Measurements from ENCODE around the gene HPS4.
A peak's percentile ranks its signal among the peaks of the same experiment; 100 is the strongest.

HPS4 gene

GRCh38 chr22:26481694-26482093 is 1.9 kb downstream of the HPS4 start:
- peaks cover 37% of the 10 kb centered on the region for H3F3A ChIP-seq (ENCODE audit: control insufficient read depth, insufficient read depth)
- peak overlapping the region; percentile 97 for H3K4me3 ChIP-seq (ENCODE audit: low read length)
- no peaks in the 10 kb centered on the region for H3K27me3 ChIP-seq (ENCODE audit: control insufficient read depth, low read length)
- H3K79me2 ChIP-seq (ENCODE audit: control insufficient read depth, low read length): peaks cover 99% of the 10 kb centered on the region
- no peaks in the 10 kb centered on the region for H4K20me1 ChIP-seq (ENCODE audit: control insufficient read depth, insufficient read depth, low read depth, low read length)
- peak overlapping the region; percentile 98 for H3K27ac ChIP-seq (ENCODE audit: low read depth, low read length)
- peaks cover 82% of the 10 kb centered on the region for H3K36me3 ChIP-seq (ENCODE audit: control insufficient read depth, low read length)
- no peak for TF ChIP-seq EZH2phosphoT487 (IDR thresholded peaks at IDR 0.05; ENCODE audit: borderline replicate concordance, low read length)
- TF ChIP-seq, protein P1, sequence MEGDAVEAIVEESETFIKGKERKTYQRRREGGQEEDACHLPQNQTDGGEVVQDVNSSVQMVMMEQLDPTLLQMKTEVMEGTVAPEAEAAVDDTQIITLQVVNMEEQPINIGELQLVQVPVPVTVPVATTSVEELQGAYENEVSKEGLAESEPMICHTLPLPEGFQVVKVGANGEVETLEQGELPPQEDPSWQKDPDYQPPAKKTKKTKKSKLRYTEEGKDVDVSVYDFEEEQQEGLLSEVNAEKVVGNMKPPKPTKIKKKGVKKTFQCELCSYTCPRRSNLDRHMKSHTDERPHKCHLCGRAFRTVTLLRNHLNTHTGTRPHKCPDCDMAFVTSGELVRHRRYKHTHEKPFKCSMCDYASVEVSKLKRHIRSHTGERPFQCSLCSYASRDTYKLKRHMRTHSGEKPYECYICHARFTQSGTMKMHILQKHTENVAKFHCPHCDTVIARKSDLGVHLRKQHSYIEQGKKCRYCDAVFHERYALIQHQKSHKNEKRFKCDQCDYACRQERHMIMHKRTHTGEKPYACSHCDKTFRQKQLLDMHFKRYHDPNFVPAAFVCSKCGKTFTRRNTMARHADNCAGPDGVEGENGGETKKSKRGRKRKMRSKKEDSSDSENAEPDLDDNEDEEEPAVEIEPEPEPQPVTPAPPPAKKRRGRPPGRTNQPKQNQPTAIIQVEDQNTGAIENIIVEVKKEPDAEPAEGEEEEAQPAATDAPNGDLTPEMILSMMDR (IDR thresholded peaks at IDR 0.05; ENCODE audit: low read depth, low read length, poor library complexity, severe bottlenecking): no peak
- H3K4me2 ChIP-seq (ENCODE audit: low read length): peak overlapping the region; percentile 98
- H3K4me1 ChIP-seq (ENCODE audit: control insufficient read depth, low read length): peaks cover 86% of the 10 kb centered on the region
- no peaks in the 10 kb centered on the region for H3K9me3 ChIP-seq (ENCODE audit: control insufficient read depth, insufficient read depth, low read length)
- H3K9me2 ChIP-seq (replicated peaks; ENCODE audit: control insufficient read depth, low read length): no peaks in the 10 kb centered on the region

DNA sequence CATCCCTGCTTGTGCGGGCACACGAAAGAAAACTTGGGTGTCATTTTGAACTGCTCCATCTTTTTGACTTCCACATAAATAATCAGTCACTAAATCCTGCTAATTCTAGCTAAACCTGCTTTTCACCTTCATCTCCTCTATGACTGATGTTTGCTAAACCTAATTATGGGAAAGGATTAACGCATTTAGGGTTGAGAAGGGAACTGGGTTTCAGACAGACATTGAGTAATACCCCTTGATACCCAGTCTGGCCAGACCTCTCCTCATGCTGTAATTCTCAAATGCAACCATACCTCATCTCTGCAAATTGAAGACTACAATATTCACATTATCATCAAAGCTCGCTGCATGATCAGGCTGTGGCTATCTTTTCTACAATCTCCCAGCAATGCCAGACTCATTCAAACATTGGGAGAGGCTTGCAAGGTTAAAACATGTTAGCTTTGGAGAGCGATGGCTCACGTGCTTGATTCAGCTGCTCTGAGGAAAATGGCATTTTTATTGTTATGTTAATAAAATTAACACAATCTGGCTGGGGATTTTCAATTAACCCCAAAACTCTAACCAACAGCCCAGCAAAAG is 2.4 kb downstream of the HPS4 start:
- H3K9me3 ChIP-seq (ENCODE audit: control insufficient read depth, insufficient read depth, low read length): no peaks in the 10 kb centered on the region
- H3K4me2 ChIP-seq (ENCODE audit: low read length): peak overlapping the region; percentile 98
- H3K27me3 ChIP-seq (ENCODE audit: control insufficient read depth, low read length): no peaks in the 10 kb centered on the region
- H3K36me3 ChIP-seq (ENCODE audit: control insufficient read depth, low read length): peaks cover 82% of the 10 kb centered on the region
- TF ChIP-seq EZH2phosphoT487 (IDR thresholded peaks at IDR 0.05; ENCODE audit: borderline replicate concordance, low read length): no peak
- TF ChIP-seq, protein P1 (IDR thresholded peaks at IDR 0.05; ENCODE audit: low read depth, low read length, poor library complexity, severe bottlenecking): no peak
- H3K4me3 ChIP-seq (ENCODE audit: low read length): peak overlapping the region; percentile 97
- peaks cover 99% of the 10 kb centered on the region for H3K79me2 ChIP-seq (ENCODE audit: control insufficient read depth, low read length)
- no peaks in the 10 kb centered on the region for H4K20me1 ChIP-seq (ENCODE audit: control insufficient read depth, insufficient read depth, low read depth, low read length)
- peak overlapping the region; percentile 98 for H3K27ac ChIP-seq (ENCODE audit: low read depth, low read length)
- peaks cover 37% of the 10 kb centered on the region for H3F3A ChIP-seq (ENCODE audit: control insufficient read depth, insufficient read depth)
- H3K9me2 ChIP-seq (replicated peaks; ENCODE audit: control insufficient read depth, low read length): no peaks in the 10 kb centered on the region
- peaks cover 84% of the 10 kb centered on the region for H3K4me1 ChIP-seq (ENCODE audit: control insufficient read depth, low read length)

DNA sequence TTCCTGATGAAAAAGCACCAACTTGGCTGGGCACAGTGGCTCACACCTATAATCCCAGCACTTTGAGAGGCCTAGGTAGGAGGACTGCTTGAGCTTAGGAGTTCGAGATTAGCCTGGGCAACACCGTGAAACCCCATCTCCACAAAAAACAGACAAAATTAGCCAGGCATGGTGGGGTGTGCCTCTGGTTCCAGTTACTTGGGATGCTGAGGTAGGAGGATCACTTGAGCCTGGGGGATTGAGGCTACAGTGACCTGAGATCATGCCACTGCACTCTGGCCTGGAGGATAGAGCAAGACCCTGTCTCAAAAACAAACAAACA is 3.0 kb downstream of the HPS4 start:
- TF ChIP-seq, protein P1 (IDR thresholded peaks at IDR 0.05; ENCODE audit: low read depth, low read length, poor library complexity, severe bottlenecking): no peak
- no peak for TF ChIP-seq EZH2phosphoT487 (IDR thresholded peaks at IDR 0.05; ENCODE audit: borderline replicate concordance, low read length)
- H3K27me3 ChIP-seq (ENCODE audit: control insufficient read depth, low read length): no peaks in the 10 kb centered on the region
- H3K36me3 ChIP-seq (ENCODE audit: control insufficient read depth, low read length): peaks cover 78% of the 10 kb centered on the region
- H3K4me3 ChIP-seq (ENCODE audit: low read length): peak overlapping the region; percentile 97
- peak overlapping the region; percentile 98 for H3K27ac ChIP-seq (ENCODE audit: low read depth, low read length)
- H3K79me2 ChIP-seq (ENCODE audit: control insufficient read depth, low read length): peaks cover 99% of the 10 kb centered on the region
- no peaks in the 10 kb centered on the region for H3K9me2 ChIP-seq (replicated peaks; ENCODE audit: control insufficient read depth, low read length)
- H3K9me3 ChIP-seq (ENCODE audit: control insufficient read depth, insufficient read depth, low read length): no peaks in the 10 kb centered on the region
- H4K20me1 ChIP-seq (ENCODE audit: control insufficient read depth, insufficient read depth, low read depth, low read length): no peaks in the 10 kb centered on the region
- H3K4me1 ChIP-seq (ENCODE audit: control insufficient read depth, low read length): peaks cover 77% of the 10 kb centered on the region
- H3K4me2 ChIP-seq (ENCODE audit: low read length): peak overlapping the region; percentile 98
- H3F3A ChIP-seq (ENCODE audit: control insufficient read depth, insufficient read depth): peaks cover 37% of the 10 kb centered on the region
